Activated CD8-positive, alpha-beta memory T cell treated with anti-CD3 and anti-CD28 coated beads, Interleukin-2, amount 50 U/mL, for 1 hour (primary cell): ENCODE measurements around the gene ARRB2.

Experiments
- DNase-seq: peaks from one replicate; pipeline ENCODE4 v3.0.0-alpha.2; 2020; ENCODE audit errors: extremely low read depth

Gene ARRB2

DNA sequence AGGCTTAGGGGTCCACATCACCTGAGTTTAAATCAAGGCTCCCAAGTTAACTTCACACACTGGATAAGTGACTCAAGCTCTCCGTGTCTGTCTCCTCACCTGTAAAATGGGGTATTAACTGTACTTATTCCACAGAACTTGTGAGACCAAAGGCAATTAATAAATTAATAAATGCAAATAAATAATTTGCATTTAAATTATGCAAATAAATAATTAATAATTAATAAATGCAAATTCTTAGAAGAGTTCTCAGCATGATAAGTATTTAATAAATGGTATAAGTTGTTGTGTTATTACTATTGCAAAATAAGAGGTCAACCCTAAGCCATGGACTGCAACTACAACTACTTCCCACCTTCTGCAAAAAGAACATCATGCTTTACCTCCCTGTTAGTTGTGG is 43.0 kb downstream of the ARRB2 start:
- DNase-seq: no peak

DNA sequence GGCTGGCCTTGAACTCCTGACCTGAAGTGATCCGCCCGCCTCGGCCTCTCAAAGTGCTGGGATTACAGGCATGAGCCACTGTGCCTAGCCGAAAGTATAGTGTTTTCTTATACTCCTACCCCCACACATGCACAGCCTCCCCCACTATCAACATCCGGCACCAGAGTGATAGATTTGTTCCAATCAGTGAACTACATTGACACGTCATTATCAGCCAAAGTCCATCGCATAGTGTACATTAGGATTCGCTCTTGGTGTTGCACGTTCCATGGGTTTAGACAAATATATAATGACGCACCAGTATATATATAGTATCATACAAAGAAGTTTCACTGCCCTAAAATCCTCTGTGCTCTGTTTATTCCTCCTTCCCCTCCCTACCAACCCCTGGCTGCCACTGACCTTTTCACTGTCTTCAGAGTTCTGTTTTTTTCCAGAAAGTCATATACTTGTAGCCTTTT is 49.4 kb downstream of the ARRB2 start:
- no peak for DNase-seq

- DNase-seq: no peak
Measured at GRCh38 chr17:4764595-4764994, 54.2 kb downstream of the ARRB2 start.

- DNase-seq: no peak
Measured at GRCh38 chr17:4766201-4766600, 55.8 kb downstream of the ARRB2 start.

GRCh38 chr17:4766723-4767122 is 56.3 kb downstream of the ARRB2 start:
- DNase-seq: no peak

GRCh38 chr17:4768298-4768697 is 57.9 kb downstream of the ARRB2 start:
- DNase-seq: no peak

- DNase-seq: no peak
Measured at GRCh38 chr17:4769628-4770027, 59.2 kb downstream of the ARRB2 start.
